Activated T-helper 1 cell treated with anti-CD3 and anti-CD28 coated beads, Interleukin-12 subunit alpha, Interleukin-12 subunit beta, Interleukin-2, Interleukin-4 antibody, amounts not matched to agents 30 ng/mL and 10 ng/mL and 1 ng/mL, durations not matched to agents 14 hours and 24 hours and 36 hours (primary cell): ENCODE results near the gene SLC9C2. TPM values are rescaled to one million over a fixed set of nuclear protein-coding genes. Genes with fewer than 3 reads are reported as not detected.
"Not testable (repeated sequence)": the region's sequence is repeated elsewhere in the genome, so short reads cannot be mapped to it uniquely, and the experiment has no call there.

Experiments used
- DNase-seq: peaks from one replicate; pipeline ENCODE4 v3.0.0; 2021; ENCODE audit warnings: low spot score
- H3K27ac Mint-ChIP-seq: one replicate; pipeline ENCODE4 v1.8.0; 2021; ENCODE audit warnings: mild to moderate bottlenecking, mixed read lengths
- H3K27me3 Mint-ChIP-seq: one replicate; pipeline ENCODE4 v1.8.0; 2022; ENCODE audit warnings: mild to moderate bottlenecking, moderate library complexity, mixed read lengths; ENCODE audit not compliant: insufficient read depth
- H3K36me3 Mint-ChIP-seq: one replicate; pipeline ENCODE4 v1.8.0; 2021; ENCODE audit warnings: low read depth, mixed read lengths
- H3K4me1 Mint-ChIP-seq: one replicate; pipeline ENCODE4 v1.8.0; 2021; ENCODE audit warnings: low read depth, mixed read lengths
- H3K4me3 Mint-ChIP-seq: one replicate; pipeline ENCODE4 v1.8.0; 2021; ENCODE audit warnings: mild to moderate bottlenecking, moderate library complexity, mixed read lengths
- H3K9me3 Mint-ChIP-seq: one replicate; pipeline ENCODE4 v1.8.0; 2021; ENCODE audit warnings: mixed read lengths
- intact Hi-C: fragments of 100-400 bp; cut with micrococcal nuclease; formaldehyde crosslinking; loops from one replicate; pipeline ENCODE4 v1.15.1; 2024
- total RNA-seq: library from RNA; stranded (reverse); gene quantifications from 2 replicates; pipeline ENCODE4 v1.2.3, GENCODE V29; 2022

Gene SLC9C2
- total RNA-seq, 1 donor from 2014 or later: not detected

DNA sequence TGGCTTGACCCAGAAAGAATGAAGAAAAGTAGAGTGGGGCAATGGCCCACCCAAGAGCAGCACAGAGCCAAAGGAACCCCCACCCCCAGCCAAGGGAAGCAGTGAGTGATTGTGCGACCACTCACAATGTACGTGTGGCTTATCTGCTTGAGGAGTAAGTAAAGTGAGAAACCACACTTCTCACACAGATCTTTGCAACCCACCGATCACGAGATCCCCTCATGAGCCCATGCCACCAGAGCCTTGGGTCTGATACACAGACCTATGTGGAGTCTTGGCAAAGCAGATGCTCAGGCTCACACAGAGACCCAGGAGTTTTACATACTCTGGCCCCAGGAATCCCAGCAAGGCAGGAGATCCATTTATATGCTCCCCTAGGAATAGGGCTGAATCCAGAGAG is 14.0 kb upstream of the SLC9C2 start:
- H3K9me3 Mint-ChIP-seq: peaks cover 19% of the 10 kb centered on the region
- no peaks in the 10 kb centered on the region for H3K4me1 Mint-ChIP-seq
- H3K27me3 Mint-ChIP-seq: peaks cover 12% of the 10 kb centered on the region
- no peaks in the 10 kb centered on the region for H3K36me3 Mint-ChIP-seq
- no peak overlapping the region for H3K4me3 Mint-ChIP-seq
- no peak overlapping the region for H3K27ac Mint-ChIP-seq
- no peak for DNase-seq
- intact Hi-C loops: no loop called here

DNA sequence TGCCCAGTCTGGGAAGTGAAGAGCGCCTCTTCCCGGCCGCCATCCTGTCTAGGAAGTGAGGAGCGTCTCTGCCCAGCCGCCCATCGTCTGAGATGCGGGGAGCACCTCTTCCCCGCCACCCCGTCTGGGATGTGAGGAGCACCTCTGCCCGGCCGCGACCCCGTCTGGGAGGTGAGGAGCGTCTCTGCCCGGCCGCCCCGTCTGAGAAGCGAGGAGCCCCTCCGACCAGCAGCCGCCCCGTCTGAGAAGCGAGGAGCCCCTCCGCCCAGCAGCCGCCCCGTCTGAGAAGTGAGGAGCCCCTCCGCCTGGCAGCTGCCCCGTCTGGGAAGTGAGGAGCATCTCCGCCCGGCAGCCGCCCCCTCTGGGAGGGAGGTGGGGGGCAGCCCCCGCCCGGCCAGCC is 10.2 kb upstream of the SLC9C2 start:
- H3K4me3 Mint-ChIP-seq, H3K4me1 Mint-ChIP-seq, H3K27ac Mint-ChIP-seq, H3K9me3 Mint-ChIP-seq, H3K36me3 Mint-ChIP-seq, H3K27me3 Mint-ChIP-seq, intact Hi-C loops, DNase-seq: not testable (repeated sequence)

DNA sequence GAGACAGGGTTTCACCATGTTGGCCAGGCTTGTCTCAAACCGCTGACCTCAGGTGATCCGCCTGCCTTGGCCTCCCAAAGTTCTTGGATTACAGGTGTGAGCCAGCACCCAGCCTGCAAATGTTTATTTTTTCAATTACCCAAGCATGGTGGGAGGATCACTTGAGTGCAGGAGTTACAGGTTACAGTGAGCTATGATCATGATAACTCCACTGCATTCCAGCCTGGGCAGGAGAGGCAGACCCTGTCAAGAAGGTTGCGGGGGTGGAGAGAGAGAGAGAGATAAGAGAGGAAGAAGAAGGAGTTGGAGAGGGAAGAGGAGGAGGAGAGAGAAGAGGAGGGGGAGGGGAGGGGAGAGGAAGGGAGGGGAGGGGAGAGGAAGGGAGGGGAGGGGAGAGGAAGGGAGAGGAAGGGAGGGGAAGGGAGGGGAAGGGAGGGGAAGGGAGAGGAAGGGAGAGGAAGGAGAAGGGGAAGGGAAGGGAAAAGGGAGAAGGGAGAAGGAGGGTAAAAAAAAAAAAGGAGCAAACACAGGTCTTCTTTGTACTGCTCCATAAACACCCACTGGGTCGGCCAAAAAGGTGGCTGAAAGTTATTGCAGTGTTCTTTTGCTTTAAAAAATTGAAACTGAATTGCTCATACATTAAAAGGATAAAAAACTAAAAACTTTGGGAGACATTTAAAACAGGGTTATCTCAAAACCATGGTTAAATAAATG is 5.8 kb upstream of the SLC9C2 start:
- Mint-ChIP-seq H3K27ac (no peak overlapping the region), H3K27me3 (peaks cover 5% of the 10 kb centered on the region), H3K4me1 (no peaks in the 10 kb centered on the region), H3K4me3 (no peak overlapping the region), H3K9me3 (no peaks in the 10 kb centered on the region), H3K36me3 (no peaks in the 10 kb centered on the region)
- intact Hi-C loops: no loop called here
- DNase-seq: no peak

DNA sequence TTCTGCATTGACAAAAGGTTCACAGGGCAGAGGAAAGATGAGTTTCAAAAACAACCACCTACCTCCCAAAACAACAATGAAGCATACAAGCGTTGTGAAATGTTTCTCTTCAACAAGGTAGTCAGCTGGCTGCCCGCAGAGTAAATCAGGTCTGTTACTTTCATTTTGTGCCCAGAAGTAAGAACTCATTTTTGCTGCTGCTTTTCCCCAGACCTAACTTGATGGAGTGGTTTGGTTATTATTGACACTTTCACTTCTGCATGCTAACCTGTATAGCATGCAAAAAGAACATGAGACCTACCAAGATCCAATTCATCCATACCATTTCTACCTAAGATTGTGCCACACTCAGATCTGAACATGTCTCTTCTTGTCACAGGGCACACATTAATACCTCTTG is 1.3 kb downstream of the SLC9C2 start:
- H3K36me3 Mint-ChIP-seq: no peaks in the 10 kb centered on the region
- no peak overlapping the region for H3K4me3 Mint-ChIP-seq
- peaks cover 6% of the 10 kb centered on the region for H3K4me1 Mint-ChIP-seq
- peaks cover 7% of the 10 kb centered on the region for H3K27me3 Mint-ChIP-seq
- intact Hi-C loops: no loop called here
- H3K9me3 Mint-ChIP-seq: no peaks in the 10 kb centered on the region
- DNase-seq: no peak
- H3K27ac Mint-ChIP-seq: no peak overlapping the region

DNA sequence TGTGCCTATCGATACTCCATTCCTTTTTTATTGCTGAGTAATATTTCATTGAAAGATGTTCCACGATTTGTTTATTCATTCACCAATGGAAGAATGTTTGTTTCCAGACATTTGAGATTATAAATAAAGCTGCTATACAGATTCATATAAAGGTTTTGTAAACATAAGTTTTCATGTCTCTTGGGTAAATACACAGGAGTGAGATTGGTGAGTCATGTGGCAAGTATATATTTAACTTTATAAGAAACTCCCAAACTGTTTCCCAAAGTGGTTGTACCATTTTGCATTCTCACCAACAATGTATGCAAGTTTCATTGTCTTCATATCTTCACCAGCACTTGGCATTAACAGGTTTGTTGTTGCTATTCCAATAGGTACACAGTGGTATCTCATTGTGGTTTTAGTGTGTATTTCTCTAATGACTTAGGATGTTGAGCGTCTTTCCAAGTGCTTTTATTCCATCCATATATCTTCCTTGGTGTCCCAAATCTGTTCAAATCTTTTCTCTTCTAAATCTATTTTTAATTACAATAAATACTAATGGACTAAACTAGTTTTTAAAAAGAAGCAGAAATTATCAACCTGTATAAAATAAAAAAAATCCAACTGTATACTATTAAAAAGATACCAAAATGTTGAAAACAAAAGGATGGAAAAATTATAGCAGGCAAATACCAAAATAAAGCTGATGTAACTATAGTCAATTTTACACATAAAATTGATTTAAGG is 6.6 kb downstream of the SLC9C2 start:
- H3K4me1 Mint-ChIP-seq: peaks cover 1% of the 10 kb centered on the region
- no peak for DNase-seq
- intact Hi-C loops: no loop called here
- H3K27me3 Mint-ChIP-seq: peaks cover 16% of the 10 kb centered on the region
- no peak overlapping the region for H3K4me3 Mint-ChIP-seq
- H3K36me3 Mint-ChIP-seq: no peaks in the 10 kb centered on the region
- H3K9me3 Mint-ChIP-seq: peaks cover 3% of the 10 kb centered on the region
- H3K27ac Mint-ChIP-seq: no peak overlapping the region

DNA sequence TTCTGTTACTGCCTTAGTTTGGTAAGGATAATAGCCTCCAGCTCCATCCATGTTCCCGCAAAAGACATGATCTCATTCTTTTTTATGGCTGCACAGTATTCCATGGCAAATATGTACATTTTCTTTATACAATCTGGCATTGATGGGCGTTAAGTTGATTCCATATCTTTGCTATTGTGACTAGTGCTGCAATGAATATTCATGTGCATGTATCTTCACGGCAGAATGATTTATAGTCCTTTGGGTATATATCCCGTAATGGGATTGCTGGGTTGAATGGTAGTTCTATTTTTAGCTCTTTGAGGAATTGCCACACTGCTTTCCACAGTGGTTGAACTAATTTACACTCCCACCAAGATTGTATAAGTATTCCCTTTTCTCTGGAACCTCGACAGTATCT is 11.7 kb downstream of the SLC9C2 start:
- H3K4me1 Mint-ChIP-seq, H3K9me3 Mint-ChIP-seq, H3K27ac Mint-ChIP-seq, H3K36me3 Mint-ChIP-seq, DNase-seq, H3K4me3 Mint-ChIP-seq, intact Hi-C loops: not testable (repeated sequence)
- H3K27me3 Mint-ChIP-seq: peaks cover 10% of the 10 kb centered on the region

DNA sequence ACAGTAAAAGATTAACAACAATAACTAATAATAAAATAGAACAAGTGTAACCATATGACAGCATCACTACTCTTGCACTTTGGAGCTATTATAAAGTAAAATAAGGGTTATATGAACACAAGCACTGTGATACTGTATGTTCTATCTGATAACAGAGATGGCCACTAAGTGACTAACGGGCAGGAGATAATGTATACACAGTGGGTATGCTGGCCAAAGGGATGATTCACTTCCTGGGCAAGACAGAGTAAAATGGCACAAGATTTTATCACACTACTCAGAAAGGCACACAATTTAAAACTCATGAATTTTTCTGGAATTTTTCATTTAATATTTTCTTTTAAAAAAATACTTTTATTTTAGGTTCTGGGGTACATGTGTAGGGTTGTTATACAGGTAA is 12.3 kb downstream of the SLC9C2 start:
- no peak overlapping the region for H3K27ac Mint-ChIP-seq
- H3K9me3 Mint-ChIP-seq: no peaks in the 10 kb centered on the region
- no peaks in the 10 kb centered on the region for H3K36me3 Mint-ChIP-seq
- H3K4me3 Mint-ChIP-seq: no peak overlapping the region
- intact Hi-C loops: no loop called here
- DNase-seq: no peak
- H3K4me1 Mint-ChIP-seq: no peaks in the 10 kb centered on the region
- H3K27me3 Mint-ChIP-seq: peaks cover 5% of the 10 kb centered on the region

DNA sequence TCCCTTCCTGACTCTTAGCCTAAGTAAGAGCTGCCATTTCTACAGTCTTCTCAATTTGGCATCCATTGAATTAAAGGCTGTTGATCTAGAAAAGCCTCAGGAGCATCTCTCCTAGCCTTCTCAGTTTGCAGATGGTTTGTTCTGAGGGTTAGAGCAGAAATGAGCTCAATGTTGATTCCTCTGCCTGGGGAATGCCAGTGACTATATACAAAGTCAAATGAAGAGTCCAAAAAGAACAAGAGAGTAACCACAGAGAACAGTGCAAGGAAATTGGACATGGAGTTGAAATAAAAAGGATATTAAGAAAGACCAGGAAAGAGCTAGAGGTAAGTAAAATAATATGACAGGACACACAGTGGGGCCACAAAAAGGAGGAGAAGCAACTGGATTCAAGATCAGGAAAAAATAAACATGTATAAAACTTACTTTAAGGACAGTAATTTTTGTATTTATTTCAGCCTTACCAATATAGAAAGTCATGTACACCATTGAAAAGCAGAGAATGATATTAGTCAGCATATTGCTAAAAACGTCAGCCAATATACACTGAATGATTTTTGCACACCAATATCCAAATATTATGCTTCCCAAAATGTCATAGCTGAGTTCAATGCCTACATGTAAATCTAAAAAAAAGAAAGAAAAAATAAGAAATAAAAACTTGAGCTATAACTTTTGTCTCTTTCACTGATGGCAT is 21.3 kb downstream of the SLC9C2 start:
- intact Hi-C loops: no loop called here
- Mint-ChIP-seq H3K4me1 (peaks cover 6% of the 10 kb centered on the region), H3K9me3 (no peaks in the 10 kb centered on the region), H3K27me3 (peaks cover 4% of the 10 kb centered on the region), H3K27ac (peak overlapping the region; percentile 56), H3K36me3 (no peaks in the 10 kb centered on the region), H3K4me3 (no peak overlapping the region)
- no peak for DNase-seq

DNA sequence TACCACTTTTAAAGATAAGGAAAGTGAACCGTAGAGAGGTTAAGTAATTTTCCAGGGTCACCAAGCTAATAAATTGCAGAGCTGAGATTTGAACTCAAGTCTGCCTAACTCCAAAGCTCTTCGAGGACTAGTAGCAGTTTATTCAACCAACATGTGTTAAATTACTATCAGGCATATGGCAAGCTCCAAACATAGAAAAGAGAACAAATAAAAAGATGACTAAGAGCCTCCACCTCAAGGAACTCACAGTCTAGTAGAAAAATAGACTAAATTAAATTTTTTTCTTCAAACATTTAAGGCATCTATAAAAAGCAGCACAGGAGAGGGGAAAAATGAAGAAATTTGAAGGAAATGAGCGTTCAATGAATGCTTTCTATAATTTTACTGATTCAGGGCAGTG is 22.2 kb downstream of the SLC9C2 start:
- Mint-ChIP-seq H3K27ac (no peak overlapping the region), H3K36me3 (no peaks in the 10 kb centered on the region), H3K27me3 (peaks cover 3% of the 10 kb centered on the region)

DNA sequence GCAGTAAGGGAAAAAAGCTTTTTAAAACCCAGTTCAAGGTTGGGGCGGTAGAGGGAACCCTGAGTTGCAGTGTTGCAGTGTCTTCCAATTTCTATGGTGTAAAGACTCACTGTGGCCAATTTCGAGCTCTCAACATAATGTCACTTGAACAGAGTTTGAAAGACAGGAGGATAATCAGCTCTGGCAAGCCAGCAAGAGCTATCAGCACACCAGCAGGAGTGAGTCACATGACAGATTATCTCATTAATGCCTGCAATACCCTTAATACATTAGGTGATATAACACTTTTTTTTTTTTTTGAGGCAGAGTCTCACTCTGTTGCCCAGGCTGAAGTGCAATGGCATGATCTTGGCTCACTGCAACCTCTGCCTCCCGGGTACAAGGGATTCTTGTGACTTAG is 22.8 kb downstream of the SLC9C2 start:
- intact Hi-C loops: no loop called here
- DNase-seq: no peak
- Mint-ChIP-seq H3K4me3 (no peak overlapping the region), H3K27ac (no peak overlapping the region), H3K27me3 (peaks cover 3% of the 10 kb centered on the region), H3K4me1 (peaks cover 6% of the 10 kb centered on the region), H3K9me3 (no peaks in the 10 kb centered on the region), H3K36me3 (no peaks in the 10 kb centered on the region)

More for the DNA sequence above, 22.2 kb downstream of the SLC9C2 start:
- Mint-ChIP-seq H3K9me3 (no peaks in the 10 kb centered on the region), H3K4me3 (no peak overlapping the region), H3K4me1 (peaks cover 6% of the 10 kb centered on the region)
- intact Hi-C loops: no loop called here
- no peak for DNase-seq

DNA sequence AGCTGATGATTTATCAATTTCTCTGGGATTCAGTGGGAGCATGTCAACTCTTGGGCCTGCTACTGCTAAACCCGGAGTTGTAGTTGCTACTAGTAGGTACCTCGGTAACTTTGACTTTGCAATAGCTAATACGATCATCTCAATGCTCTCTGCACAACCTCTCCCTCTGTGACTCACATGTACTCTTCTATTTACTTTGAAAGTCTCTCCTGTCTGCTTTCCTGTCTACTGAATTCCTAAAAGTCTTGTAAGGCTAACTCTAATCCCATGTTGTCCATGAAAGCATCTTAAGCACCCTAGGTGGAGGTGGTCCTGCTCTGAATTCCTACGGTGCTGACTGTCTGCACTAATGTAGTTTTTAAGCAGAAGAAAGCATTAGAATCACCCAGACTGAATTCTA is 29.3 kb downstream of the SLC9C2 start:
- H3K27me3 Mint-ChIP-seq: no peaks in the 10 kb centered on the region
- intact Hi-C loops: no loop called here

DNA sequence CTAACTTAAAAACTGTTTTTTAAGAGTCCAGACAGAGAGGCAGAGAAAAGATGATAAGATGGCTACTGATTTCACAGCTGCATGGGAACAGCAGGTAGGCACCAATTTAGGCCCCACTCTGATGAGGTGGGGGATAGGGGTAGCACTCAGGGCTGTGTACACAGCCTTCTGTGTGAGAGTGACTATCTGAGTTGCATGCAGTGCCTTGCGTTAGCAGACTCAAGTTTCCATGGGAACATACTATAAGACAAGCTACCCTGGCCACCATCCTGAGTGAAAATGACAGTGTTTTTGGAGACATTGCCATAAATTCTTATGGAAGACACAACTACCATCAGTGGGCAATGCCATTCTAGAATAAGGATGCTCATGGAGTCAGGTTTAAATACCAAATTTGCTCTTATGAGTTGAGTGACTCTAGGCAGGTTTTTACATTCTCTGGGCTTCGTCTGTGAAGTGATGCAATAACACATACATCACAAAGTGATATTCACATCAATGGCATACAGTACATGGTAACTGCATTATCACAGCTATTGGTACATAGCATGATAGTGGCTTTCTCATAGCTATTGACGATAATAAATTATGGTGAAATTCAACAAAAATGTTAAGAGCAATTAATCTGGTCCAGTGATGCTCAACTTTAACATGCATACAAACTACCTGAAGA is 30.5 kb downstream of the SLC9C2 start:
- Mint-ChIP-seq H3K9me3 (peaks cover 6% of the 10 kb centered on the region), H3K4me3 (no peak overlapping the region), H3K27me3 (no peaks in the 10 kb centered on the region), H3K36me3 (no peaks in the 10 kb centered on the region), H3K4me1 (peaks cover 6% of the 10 kb centered on the region), H3K27ac (no peak overlapping the region)
- DNase-seq: no peak
- intact Hi-C loops: no loop called here

More for the DNA sequence above, 29.3 kb downstream of the SLC9C2 start:
- DNase-seq: no peak
- H3K27ac Mint-ChIP-seq: no peak overlapping the region
- H3K36me3 Mint-ChIP-seq: no peaks in the 10 kb centered on the region
- H3K4me1 Mint-ChIP-seq: peaks cover 6% of the 10 kb centered on the region
- H3K4me3 Mint-ChIP-seq: no peak overlapping the region
- H3K9me3 Mint-ChIP-seq: no peaks in the 10 kb centered on the region
